GM19099 (cell line): ENCODE results near the gene SLC17A7.

Experiments used
- POLR2A ChIP-seq: IDR thresholded peaks from 3 replicates; pipeline ENCODE4 v1.6.1; 2011; ENCODE audit warnings: low read depth; ENCODE audit not compliant: insufficient read length; ENCODE audit errors: extremely low read depth

SLC17A7 gene

GRCh38 chr19:49391581-49392399 is 49.5 kb downstream of the SLC17A7 start:
- no peak for TF ChIP-seq POLR2A

GRCh38 chr19:49390929-49391359 is 50.4 kb downstream of the SLC17A7 start:
- no peak for TF ChIP-seq POLR2A

DNA sequence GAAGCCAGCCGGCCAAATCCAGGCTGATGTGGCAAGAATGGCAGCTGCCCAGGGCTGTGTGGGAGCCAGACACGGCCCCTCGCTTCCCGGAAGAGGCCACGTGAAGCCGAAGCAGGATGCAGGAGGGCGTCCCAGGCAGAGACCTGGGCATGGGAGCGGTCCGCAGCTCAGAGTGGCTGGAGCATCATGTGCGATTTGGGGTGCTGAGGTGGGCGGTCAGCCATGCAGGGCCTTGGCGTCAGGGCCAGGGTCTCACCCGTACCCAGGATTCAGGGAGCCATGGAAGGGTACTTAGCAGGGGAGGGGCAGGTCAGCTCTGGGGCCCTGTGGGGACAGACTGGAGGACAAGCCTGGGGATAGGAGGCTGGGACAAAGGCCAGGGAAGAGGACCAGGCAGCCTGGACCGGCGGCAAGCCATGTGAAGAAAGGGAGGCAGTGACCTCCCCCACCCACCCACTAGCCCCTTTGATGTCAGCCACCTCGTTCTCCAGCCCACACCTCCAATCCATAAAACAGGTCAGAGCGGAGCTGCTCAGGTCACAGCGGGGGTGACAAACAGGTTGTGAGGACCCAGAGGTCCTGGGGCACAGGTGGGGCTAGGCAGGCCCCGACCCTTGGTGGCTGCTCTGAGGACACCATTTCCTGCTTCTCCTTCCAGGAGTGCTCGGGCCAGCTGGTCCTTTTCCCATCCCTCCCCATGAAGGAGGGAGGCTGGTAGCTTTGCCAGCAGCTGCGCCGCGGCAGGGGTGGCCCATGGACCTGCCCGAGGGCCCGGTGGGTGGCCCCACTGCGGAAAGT is 51.0 kb downstream of the SLC17A7 start:
- no peak for TF ChIP-seq POLR2A

DNA sequence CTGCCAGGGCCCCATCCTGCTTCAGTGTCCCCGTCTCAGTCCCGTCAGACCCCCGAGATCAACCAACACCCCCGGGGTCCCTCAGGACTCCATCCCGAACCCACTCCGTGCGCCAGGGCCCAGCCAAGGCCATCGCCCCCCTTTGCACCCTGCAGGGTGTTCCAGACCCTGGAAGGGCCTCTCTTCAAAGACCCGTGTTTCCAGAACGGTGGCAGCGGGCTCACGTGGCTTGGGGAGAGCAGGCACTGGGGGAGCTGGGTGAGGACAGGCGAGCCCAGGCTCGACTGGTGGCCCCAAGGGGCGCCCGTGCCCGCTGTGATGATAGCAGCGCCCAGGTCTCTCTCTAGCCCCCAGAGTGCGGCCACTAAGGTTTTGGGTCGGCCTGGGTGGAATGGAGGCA is 51.9 kb downstream of the SLC17A7 start:
- TF ChIP-seq POLR2A, result no peak

DNA sequence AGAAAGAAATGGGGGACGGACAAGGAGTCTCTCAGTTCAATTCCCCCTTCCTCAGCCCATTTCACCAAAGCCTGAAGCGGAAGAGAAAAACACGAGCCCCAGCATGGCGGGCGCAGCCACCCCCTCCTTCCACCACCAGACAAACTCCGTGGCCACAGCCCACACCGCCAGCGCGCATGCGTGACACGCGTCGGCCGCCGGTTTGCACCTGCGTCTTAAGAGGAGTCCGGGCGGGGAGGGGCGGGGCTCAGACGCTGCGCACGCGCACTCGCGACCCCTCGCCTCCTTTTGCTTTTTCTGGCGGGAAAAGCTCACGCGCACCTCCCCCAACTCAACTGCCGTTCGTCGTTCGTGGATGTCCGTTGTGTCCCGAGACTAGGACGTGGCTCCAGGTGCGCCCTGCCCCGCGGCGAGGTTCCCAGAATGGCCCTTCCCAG is 53.4 kb downstream of the SLC17A7 start, which contains the start of gene KASH5:
TSS of gene KASH5 (plus strand) at position 314 of the 437 bp plus-strand sequence. CDS start 2,635 bp downstream, outside the sequence.
- peak; percentile 58 for TF ChIP-seq POLR2A

GRCh38 chr19:49383599-49383998 is 57.7 kb downstream of the SLC17A7 start:
- TF ChIP-seq POLR2A, result no peak

DNA sequence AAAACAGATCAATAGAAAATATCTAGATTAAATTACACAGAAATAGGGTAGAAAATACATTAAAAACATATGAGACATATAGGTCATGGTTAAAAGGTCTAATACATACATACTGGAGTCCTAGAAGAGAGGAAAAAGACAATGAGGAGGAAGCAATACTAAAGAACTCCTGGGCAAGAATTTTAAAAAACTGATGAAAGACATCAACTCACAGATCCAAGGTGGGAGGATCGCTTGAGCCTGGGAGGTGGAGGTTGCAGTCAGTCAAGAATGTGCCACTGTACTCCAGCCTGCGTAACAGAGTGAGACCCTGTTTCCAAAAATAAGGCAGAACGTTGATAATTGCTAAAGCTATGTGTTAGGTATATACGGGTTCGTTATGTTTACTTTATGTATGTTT is 58.7 kb downstream of the SLC17A7 start:
- no peak for TF ChIP-seq POLR2A

- TF ChIP-seq POLR2A, result no peak
These were observed 60.9 kb downstream of the SLC17A7 start for GRCh38 chr19:49380391-49380790.
